ES-I3 (cell line): Measurements from ENCODE around the gene FOSL2.
A peak's percentile ranks its signal among the peaks of the same experiment; 100 is the strongest.

Experiments
- H3K36me3 ChIP-seq: 2 replicates; pipeline ENCODE4 v1.6.1; 2013; ENCODE audit warnings: mild to moderate bottlenecking, low read length, control low read depth, moderate library complexity; ENCODE audit not compliant: insufficient read depth
- H3K4me1 ChIP-seq: 2 replicates; pipeline ENCODE4 v1.6.1; 2013; ENCODE audit warnings: mild to moderate bottlenecking, control low read depth, low read length; ENCODE audit not compliant: insufficient read depth
- H3K9ac ChIP-seq: 2 replicates; pipeline ENCODE4 v1.6.1; 2013; ENCODE audit warnings: low read depth, mild to moderate bottlenecking, low read length, moderate library complexity
- H3K9me3 ChIP-seq: 2 replicates; pipeline ENCODE4 v1.6.1; 2013; ENCODE audit warnings: mild to moderate bottlenecking, low read length, moderate library complexity; ENCODE audit not compliant: control insufficient read depth, insufficient read depth

FOSL2 gene

DNA sequence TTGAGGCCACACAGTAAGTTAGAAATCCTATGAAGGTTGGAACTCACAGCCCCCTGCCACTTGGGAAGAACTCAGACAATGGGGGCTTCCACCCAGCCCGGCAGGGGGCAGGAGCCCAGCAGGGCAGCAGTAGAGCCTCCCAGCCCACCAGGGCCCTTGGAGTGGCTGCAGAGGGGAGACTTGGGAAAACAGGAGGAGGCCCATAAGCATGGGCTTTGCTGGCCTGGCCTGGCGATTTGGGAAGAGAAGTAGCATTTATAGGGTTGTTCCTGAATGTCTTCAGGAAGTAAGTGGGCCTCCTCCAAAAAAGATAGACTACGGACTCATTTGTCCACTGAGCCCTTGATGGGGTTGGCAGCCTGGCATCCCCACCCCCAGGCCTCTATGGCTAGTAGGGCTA is 17.4 kb upstream of the FOSL2 start:
- no peak overlapping the region for H3K9ac ChIP-seq
- no peaks in the 10 kb centered on the region for H3K36me3 ChIP-seq
- no peaks in the 10 kb centered on the region; the same call in 1 of the 2 replicates for H3K4me1 ChIP-seq
- H3K9me3 ChIP-seq, result no peaks in the 10 kb centered on the region

DNA sequence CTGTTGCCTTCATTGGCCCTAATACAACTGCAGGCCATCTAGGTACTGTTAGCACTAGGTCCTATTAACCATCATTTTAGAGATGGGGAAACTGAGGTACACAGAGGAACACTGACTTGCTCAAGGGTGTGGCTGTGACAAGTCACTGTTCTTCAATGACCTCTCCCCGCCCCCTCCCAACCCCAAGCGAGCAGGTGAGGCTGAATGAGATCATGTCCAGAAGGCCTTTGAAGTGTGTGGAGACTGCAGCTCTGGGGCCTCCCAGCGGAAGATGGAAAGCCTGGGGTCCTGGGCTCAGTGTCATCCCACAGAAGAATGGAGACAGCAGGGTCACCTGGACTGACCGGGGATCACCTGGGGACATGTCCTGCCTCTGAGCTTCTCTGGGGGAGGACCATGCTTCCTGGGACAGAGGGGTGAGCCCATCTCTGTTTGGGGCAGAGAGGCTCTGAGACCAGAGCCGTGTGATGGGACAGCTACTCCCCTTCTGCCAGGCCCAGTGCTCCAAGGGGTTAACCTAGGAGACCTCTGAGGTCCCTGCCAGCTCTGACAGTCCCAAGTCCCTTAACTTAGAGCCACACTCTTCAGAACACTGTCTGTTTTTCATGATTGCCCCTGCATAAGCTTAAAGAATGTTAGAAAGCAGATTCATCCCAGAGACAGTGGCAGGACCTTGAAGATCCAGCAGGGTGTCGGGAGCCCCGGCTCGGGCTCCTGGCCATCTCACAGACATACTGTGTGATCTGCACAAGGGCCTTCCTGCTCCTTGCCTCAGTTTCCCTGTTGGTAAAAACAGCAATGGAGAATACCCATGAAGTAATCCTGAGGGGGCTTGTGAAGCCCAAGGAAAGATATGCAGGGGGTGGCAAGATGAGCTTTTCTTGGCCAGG is 16.7 kb upstream of the FOSL2 start:
- Histone ChIP-seq H3K9me3 (no peaks in the 10 kb centered on the region), H3K36me3 (no peaks in the 10 kb centered on the region), H3K4me1 (no peaks in the 10 kb centered on the region; the same call in 1 of the 2 replicates), H3K9ac (no peak overlapping the region)

DNA sequence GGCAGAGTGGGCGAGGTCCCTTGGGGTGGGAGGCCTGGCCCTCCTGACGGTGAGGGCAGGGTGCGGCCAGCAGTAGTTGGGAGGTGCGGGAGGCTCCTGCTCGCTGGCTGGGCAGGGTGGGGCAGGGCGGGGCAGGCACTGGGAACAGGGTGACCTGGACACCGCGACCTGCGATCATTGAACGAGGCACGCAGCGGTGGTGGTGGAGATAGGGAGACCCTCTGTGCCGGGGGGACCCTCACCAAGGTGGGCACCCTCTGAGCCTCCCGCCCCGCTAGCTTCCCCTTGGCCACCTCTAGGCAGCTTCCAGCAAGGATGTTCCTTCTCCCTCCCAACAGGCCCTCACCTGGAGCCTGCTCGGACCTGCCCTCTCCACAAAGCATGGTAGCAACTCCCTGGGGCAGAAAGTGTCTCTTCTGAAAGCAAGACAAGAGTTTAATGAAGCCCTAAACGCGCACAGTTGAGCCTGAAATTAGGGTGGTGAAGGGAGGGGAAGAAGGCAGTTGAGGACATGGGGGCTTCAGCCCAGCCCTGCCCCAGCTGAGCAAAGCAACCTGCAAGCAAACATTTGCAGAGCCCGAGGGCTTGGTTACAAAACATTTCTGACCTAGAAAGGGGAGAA is 15.4 kb upstream of the FOSL2 start:
- no peaks in the 10 kb centered on the region; the same call in 1 of the 2 replicates for H3K4me1 ChIP-seq
- H3K9ac ChIP-seq, result no peak overlapping the region

DNA sequence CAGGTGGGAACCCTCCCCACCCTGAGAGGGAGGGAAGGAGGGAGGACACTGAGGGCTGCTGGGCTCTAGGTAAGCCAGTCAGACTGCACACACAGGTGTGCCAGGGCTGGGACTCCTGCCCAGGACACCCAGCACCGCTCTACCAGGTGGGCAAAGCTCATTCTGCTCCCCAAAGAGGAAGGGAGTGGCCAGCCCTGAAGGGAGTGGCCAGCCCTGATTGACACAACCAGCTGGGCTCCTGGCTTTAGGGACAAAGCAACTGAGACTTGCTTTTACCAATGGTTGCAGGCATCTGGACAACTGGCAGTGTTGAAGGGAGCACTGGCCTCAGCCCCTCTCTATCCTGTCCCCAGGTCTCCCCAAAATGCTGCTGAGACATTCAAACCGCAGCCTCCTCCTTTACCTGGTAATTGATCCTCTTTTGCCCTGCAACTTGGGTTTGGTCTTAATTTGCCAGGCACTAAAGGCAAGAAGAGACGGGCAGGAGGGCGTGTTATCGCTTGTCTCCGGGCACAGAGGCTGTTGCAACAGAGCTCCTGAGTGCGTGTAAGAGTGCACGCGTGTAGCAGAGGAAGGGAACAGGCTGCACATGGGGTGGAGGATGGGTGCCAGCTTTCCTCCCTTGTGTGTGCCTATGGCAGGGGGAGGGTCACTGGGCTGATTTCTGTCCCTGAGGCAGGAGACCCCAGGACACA is 14.5 kb upstream of the FOSL2 start:
- no peaks in the 10 kb centered on the region; the same call in 1 of the 2 replicates for H3K4me1 ChIP-seq
- H3K9me3 ChIP-seq, result no peaks in the 10 kb centered on the region
- H3K36me3 ChIP-seq, result no peaks in the 10 kb centered on the region
- H3K9ac ChIP-seq, result no peak overlapping the region

More for the DNA sequence above, 15.4 kb upstream of the FOSL2 start:
- H3K36me3 ChIP-seq, result no peaks in the 10 kb centered on the region
- H3K9me3 ChIP-seq, result no peaks in the 10 kb centered on the region

DNA sequence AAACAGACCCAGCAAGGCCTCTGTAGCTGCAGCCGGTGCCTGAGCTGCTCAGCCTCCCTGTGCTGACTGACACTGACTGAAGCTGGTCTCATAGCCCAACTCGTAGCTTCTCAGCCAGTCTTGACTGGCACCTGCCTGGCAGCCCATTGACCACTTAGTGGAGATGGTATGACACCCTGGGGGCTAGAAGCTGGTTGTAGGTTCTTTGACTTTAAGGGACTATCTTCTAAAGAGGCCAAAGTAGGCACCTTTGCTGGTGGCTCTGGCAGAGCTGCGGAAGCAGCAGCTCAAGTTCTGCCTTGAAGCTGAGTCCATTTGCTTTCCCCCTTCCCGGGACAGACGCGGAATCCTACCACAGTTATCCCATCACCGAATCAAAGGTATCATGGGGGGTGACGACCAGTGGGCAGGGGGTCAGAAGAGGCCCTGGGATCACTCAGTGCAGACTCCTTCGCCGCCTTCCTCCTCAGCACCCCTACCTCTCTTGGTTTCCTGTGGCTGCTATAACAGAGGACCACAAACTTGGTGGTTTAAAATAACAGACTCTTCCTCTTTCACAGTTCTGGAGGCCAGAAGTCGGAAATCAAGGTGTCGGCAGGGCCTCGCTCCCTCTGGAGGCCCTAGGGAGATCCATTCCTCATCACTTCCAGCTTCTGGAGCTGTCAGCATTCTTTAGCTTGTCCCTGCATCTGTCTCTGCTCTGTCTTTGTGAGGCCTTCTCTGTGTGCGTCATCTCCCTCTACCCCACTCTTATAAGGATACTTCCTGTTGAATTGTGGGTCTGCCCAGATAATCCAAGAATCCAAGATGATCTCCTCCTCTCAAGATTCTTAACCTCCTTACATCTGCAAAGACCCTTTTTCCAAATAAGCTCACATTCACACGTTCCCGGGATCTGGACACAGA is 13.7 kb upstream of the FOSL2 start:
- no peaks in the 10 kb centered on the region; the same call in 1 of the 2 replicates for H3K4me1 ChIP-seq
- H3K36me3 ChIP-seq, result no peaks in the 10 kb centered on the region
- H3K9me3 ChIP-seq, result no peaks in the 10 kb centered on the region
- no peak overlapping the region for H3K9ac ChIP-seq

DNA sequence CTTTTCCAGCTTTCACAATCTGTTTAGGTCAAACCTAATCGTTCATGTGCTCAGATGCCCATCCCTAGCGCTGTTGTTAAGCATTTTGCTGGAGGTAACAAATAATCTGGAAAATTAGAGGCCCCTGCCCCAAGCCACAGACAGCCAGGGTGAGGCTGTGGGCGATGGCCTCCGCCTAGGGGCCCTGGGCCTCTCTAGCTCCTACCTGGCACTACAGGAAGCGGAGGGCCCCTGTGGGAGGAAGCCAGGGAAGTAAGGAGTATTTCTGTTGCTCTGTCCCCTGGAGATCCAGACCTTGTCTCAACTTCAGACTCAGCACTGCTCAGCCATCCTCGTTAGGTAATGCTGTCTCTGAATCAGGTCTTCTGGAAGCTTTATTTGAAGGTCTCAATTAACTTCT is 12.4 kb upstream of the FOSL2 start:
- Histone ChIP-seq H3K9me3 (no peaks in the 10 kb centered on the region), H3K9ac (no peak overlapping the region), H3K4me1 (no peaks in the 10 kb centered on the region; the same call in 1 of the 2 replicates), H3K36me3 (no peaks in the 10 kb centered on the region)

DNA sequence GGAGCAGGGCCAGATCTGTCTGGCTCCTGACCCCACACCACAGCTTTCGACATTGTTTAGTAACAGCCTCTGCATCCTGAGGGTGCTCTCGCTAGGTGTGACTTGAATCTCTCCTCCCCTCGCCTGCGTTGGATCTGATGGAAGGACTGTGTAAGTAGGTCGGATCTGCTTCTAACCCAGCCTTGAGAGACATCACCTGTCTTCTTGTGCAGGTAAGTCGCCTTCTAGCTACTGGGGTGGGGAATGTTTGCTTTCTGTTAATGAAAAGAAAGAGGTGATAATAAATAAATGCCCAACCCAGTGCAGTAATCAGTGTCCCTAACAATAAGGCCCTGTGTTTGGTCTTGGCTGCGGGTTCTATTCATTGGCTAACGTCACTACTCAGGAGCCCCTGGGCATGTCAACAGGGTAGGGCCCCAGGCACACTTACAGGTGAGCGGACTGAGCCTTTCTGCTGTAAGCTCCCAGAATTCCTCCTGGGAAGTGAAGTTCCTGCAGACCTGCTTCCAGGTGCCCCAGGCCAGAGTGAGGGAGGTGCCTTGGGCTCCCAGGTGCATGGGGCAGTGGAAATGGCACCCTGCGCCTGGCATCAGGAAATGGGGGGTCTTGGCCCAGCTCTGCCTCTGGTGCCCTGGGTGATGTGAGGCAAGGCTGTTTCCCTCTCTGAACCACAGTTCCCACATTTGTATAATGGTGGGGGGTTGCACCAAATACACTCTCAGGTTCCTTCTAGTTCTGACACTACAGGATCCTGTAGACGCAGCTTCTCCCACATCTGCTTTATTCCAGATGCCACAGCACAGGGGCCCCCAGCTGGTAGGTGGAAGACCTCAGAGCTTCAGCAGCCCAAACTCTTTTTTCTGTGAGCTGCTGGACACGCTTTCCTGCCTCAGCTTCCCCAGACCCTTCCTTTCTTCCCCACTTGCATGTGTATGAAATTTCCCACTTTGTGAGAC is 11.2 kb upstream of the FOSL2 start:
- no peaks in the 10 kb centered on the region for H3K9me3 ChIP-seq
- no peaks in the 10 kb centered on the region for H3K36me3 ChIP-seq
- H3K9ac ChIP-seq, result no peak overlapping the region
- H3K4me1 ChIP-seq, result no peaks in the 10 kb centered on the region; the same call in 1 of the 2 replicates

DNA sequence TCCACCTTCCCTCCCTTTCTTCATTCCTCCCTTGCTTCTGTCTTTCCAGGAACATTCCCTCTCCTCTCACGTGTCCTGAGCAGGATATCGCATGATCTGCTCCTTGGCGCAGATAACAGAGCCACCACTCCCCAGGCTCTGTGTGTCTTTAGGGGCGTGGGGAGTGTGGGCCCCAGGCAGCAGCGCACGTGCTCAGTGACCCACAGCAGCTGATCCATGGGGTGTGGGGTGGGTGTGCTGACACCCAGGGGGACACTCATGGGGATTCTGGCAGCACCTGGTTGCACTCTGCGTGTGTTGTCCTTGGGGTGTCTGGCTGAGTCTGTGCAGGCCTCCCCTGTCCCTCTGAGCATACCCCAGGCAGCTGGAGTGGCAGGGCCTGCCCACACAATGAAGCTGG is 9.9 kb upstream of the FOSL2 start:
- no peaks in the 10 kb centered on the region for H3K36me3 ChIP-seq
- no peak overlapping the region for H3K9ac ChIP-seq
- H3K4me1 ChIP-seq, result no peaks in the 10 kb centered on the region; the same call in 1 of the 2 replicates

DNA sequence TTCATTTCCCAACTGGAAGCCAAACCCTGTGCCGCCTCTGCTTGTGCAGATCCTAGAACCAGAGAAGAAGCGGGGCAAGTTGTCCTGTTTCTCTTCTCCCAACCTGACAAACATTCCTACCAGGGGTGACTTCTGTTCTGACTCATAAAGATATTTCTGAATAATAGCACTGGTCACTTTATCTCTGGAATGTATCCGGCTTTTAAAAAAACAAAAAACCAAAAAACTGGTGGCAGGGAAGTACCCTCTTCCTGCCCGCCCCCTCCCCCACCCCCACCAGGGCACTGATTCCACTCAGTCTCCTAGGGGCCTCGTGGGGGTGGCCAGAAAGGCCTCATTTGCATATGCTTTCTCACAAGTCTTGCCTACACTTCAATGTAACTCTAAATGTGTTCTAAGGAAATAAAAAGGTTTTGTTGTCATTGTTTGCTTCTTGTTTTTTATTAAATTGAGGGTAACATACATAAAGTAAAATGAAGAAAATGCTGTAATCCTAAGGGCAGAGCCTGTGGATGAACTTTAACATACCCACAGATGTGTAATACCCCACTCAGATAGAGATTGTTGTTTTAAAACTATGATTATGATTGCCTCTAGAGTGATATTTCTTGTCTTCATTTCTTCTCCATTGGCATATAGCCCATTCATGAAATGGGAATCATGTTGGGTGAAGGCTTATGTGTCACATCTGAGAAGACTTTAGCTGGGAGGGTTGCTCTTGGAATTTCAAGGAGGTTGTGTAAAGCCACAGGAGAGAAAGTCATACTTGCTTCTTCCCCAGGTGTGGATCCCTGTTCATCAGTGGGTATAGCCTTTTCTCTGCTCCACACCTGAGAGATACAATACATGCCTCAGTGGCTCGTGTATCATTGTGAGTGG is 5.3 kb upstream of the FOSL2 start:
- H3K36me3 ChIP-seq, result no peaks in the 10 kb centered on the region
- no peak overlapping the region for H3K9ac ChIP-seq
- H3K9me3 ChIP-seq, result no peaks in the 10 kb centered on the region
- 0 out of 2 replicates have a peak, but pooled peaks cover 6% of the 10 kb centered on the region for H3K4me1 ChIP-seq

More for the DNA sequence above, 9.9 kb upstream of the FOSL2 start:
- H3K9me3 ChIP-seq, result no peaks in the 10 kb centered on the region

DNA sequence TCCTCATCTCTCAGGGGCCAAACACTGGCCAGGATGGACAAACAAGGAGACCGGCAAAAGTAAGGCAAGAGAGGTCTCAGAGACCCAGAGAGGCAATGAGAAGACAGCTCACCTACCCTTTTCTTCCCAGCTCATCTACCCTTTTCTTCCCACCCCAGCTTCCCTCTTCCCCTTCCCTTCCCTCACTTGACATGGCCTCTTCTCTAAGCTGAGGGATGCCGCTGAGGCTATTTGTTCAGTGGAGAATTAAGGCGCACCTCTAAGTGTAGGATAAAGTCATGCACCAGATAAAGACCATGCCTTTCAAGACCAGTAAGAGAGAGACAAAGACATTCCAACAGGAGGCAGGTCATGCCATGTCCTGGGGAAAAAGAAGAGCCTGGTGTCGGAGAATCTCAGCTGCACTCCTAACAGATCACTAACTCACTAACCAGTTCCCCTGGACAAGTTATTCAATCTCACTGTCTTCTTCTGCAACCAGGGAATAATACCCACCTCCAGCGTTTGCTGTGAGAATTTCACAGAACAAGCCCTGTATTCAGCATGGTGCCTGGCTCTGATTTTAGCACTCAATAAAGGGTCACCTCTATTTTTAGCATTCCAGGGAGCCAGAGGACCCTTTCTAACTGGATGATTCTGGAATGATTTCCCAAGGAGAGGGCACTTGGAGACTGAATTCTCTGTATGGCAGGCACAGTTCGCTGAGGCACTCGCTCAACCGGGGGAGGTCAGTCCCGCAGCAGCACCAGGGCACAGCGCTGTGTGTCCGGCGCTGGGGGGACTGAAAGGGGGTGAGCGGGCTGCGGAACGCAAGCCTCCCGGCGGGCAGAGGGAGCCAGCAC is 3.0 kb upstream of the FOSL2 start:
- Histone ChIP-seq H3K4me1 (0 out of 2 replicates have a peak, but pooled peaks cover 6% of the 10 kb centered on the region), H3K9ac (peak overlapping the region; percentile 52), H3K36me3 (no peaks in the 10 kb centered on the region), H3K9me3 (no peaks in the 10 kb centered on the region)

DNA sequence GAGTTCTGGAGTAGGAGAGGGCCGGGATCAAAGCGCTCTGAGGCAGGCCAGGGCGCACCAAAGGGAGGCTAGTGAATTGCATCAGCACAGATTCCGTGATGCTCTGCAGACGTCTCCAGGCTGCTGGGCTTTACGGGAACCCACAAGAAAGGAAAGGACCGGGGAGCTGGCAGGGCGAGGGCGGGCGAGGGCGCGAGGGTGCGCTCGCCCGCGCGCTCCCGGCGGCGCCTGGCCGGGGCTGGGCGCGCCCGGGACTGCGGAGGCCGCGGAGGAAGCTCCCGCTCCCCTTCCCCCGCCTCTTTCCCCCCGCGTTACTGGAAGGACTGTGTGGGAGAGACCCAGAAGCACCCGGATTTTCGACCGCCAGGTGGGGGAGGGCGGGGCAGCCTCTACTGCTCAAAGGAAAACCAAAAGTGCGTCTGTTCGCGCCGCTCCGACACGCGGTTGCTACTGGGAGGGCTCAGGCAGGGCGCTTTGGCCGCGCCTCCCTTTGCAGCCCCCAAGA is 2.4 kb upstream of the FOSL2 start:
- Histone ChIP-seq H3K9ac (peak overlapping the region; percentile 52), H3K9me3 (no peaks in the 10 kb centered on the region), H3K36me3 (no peaks in the 10 kb centered on the region), H3K4me1 (peaks cover 12% of the 10 kb centered on the region; the same call in 1 of the 2 replicates)
